NOMO-1 (cell line): ENCODE measurements around the gene TMEM205.
"Not testable (repeated sequence)": the region's sequence is repeated elsewhere in the genome, so short reads cannot be mapped to it uniquely, and the experiment has no call there.

Source experiments
- DNase-seq, 2 experiments: peaks; one replicate each; lab custom pipeline; 2025; ENCODE audit not compliant: unreplicated experiment in 2 of 2; lab: John Stamatoyannopoulos, UW

The TMEM205 gene

DNA sequence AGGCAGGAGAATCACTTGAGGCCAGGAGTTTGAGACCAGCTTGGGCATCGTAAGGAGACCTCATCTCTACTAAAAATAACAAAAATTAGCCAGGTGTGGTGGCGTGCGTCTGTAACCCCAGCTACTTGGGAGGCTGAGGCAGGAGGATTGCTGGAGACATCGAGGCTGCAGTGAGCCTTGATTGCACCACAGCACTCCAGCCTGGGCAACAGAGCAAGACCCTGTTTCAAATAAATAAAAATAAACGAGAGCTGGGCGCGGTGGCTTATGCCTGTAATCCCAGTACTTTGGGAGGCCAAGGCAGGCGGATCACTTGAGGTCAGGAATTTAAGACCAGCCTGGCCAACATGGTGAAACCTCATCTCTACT is 6.0 kb downstream of the TMEM205 start:
- DNase-seq, result not testable (repeated sequence)

GRCh38 chr19:11339254-11340098 is 6.6 kb downstream of the TMEM205 start, which contains the start of gene RAB3D:
Gene RAB3D, minus strand, starts transcription at chr19:11339657. Its CDS starts 2,258 bp downstream, at chr19:11337399.
- DNase-seq, result peak; percentile 92 to 94

DNA sequence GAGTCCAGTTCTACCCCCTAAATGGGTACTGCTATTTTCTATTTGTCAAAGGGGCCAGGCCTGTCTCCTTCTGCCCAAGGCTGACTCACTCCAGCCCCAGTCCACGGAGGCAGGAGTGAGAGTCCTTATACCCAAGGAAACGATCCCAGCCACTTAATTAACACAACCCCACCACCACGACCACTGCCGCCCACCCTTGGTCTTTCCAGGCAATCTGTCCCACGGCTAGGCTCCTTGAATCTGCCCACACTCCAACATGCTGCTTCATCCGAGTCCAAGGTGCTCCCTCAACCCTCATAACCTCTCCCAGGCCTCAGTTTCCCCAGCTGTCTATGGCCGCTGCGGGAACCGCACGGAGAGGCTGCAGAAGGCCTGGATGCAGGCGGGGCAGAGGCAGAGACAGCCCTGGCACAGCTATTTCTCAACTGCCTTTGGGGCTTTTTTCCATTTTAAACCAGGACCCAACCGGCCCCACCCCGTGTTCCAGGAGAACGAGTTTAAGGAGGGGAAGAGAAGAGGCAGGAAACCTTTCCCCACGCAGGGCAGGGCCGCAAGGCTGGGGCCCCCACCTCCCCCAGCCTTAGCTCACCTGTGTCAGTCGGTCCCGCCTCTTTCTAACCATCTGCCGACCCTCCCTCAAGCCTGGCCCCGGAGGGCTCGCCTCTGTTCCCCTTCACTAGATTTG is 7.4 kb downstream of the TMEM205 start:
- no peak for DNase-seq

- DNase-seq, result no peak
Measured at GRCh38 chr19:11338121-11338520, 7.9 kb downstream of the TMEM205 start.

GRCh38 chr19:11337080-11337479 is 9.0 kb downstream of the TMEM205 start:
- peak in 1 of 2 experiments; percentile 37 for DNase-seq

DNA sequence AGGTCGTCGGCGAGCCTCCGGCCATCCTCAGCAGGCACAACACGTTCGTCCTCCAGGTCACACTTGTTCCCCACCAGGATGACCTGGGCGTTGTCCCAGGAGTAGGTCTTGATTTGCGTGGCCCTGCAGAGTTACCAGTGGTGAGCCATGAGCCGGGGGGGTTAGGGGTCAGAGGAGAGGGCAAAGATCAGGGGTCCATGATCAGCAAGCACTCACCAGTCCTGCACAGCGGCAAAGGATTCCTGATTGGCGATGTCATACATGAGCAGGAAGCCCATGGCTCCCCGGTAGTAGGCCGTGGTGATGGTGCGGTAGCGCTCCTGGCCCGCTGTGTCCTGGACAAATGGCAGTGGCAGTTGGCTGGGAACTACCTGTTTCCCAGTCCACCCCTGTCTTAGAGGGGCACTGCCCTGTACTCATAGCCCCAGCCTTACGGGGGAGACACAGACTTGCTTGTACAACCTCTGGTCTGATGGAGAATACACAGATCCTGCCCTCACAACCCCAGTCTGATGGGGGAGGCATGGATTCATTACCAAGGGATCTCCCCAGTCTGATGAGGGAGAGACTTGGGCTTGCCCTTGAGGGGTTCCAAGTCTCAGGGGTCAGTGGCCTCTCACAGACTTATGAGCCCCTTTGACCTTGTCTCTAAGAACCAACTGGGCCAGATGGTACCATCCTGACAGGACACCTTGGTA is 10.5 kb downstream of the TMEM205 start:
- no peak for DNase-seq

DNA sequence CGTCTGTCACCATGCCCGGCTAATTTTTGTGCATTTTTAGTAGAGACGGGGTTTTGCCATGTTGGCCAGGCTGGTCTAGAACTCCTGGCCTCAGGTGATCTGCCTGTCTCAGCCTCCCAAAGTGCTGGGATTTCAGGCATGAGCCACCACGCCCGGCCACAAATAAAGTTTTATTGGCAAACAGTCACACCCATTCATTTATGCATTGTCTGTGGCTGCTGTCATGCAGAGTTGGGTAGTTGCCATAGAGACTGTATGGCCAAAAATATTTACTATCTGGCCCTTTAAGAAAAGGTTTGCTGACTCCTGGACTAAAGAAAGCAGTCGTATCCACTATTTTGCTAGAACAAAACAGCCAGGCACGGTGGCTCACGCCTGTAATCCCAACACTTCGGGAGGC is 12.2 kb downstream of the TMEM205 start:
- not testable (repeated sequence) for DNase-seq

DNA sequence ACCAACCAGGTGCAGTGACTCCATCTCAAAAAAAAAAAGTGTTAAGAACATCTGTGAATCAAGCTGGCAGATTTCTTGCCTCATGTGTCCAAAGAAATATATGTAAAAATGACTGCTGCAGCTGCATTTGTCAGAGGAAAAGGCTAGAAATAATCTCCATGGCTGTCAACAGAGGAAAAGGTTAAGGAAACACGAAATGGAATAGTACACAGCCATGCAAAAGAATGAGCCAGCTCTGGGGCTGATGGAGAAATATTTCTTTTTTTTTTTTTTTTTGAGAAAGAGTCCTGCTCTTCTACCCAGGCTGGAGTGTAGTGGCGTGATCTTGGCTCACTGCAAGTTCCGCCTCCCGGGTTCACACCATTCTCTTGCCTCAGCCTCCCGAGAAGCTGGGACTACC is 13.2 kb downstream of the TMEM205 start:
- DNase-seq, result no peak

DNA sequence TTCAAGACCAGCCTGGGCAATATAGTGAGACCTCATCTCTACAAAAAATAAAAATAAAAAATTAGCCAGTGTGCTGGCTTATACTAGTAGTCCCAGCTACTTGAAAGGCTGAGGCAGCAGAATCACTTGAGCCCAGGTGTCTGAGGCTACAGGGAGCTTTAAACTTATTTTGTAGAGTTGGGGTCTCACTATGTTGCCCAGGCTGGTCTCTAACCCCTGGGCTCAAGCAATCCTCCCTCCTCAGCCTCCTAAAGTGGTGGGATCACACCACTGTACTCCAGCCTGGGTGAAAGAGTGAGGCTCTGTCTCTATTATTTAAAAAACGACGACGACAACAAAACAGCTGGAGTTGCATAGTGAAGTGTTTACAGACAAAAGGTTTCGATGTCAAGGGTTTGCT is 14.6 kb downstream of the TMEM205 start:
- no peak for DNase-seq

GRCh38 chr19:11330127-11330526 is 15.9 kb downstream of the TMEM205 start:
- no peak for DNase-seq

DNA sequence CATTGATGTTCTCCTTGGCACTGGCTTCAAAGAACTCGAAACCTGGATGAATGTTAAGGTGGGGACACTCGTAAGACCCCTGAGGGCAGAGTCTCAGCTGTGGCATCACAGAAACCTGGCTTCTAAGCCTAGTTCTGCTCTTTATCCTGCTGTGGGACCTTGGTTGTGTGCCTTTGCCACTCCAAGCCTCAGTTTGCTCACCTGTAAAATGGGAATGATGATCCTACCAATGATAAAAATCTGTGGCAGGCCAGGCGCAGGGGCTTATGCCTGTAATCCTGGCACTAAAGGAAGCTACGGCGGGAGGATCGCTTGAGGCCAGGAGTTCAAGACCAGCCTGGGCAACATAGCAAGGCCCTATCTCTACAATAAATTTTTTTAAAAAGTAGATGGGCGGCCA is 20.5 kb downstream of the TMEM205 start:
- no peak for DNase-seq

- DNase-seq, result no peak
Measured at GRCh38 chr19:11324748-11325389, 21.2 kb downstream of the TMEM205 start.

GRCh38 chr19:11324079-11324661 is 21.9 kb downstream of the TMEM205 start:
- DNase-seq, result peak; percentile 99 to 100

DNA sequence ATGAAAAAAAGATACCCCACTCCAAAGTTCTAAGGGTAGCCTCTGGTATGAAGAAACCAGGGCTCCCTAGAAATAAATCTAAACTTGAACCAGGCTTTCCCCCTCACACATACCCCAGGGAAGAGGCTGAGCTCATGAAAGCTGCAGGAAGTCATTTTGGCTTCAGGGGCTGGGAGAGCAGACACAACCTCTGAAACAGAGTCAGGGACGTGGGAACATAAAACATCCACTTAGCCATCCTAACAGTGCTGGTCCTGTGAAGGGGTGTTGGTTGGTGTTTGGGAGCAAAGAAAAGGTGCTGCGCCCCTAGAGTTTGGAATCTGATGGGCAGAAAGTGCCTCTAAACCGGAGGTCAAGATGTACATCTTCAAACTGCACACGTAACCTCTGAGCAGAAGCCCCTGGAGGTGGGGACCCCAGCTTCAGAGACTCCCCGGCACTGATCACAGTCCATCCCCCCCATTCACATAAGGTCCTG is 22.4 kb downstream of the TMEM205 start:
- peak in 1 of 2 experiments; percentile 68 for DNase-seq

- DNase-seq, result peak; percentile 59 to 68
Measured at GRCh38 chr19:11322269-11323024, 23.6 kb downstream of the TMEM205 start.

- no peak for DNase-seq
Measured at GRCh38 chr19:11321191-11322126, 24.6 kb downstream of the TMEM205 start.

DNA sequence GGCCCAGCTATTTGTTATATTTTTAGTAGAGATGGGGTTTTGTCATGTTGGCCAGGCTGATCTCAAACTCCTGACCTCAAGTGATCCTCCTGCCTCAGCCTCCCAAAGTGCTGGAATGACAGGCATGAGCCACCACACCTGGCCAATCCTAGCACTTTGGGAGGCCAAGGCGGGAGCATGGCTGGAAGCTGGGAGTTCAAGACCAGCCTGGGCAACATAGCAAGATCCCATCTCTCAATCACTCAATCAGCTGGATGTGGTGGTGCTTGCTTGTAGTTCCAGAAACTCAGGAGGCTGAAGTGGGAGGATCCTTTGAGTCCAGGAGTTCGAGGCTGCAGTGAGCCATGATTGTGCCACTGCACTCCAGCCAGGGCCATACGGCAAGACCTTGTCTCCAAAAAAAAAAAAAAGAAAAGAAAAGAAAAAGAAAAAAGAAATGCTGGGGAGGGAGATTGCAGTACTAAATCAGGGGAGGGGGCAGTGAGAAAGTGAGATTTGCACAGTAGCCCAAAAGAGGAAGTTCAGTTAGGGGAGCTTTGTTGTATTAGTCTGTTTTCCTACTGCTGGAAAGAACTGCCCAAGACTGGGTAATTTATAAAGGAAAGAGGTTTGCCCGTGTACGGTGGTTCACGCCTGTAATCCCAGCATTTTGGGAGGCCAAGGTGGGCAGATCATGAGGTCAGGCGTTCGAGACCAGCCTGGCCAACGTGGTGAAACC is 25.6 kb downstream of the TMEM205 start:
- DNase-seq, result peak; percentile 58 to 59

- no peak for DNase-seq
Measured at GRCh38 chr19:11306337-11306736, 39.7 kb downstream of the TMEM205 start.
